Esophagus squamous epithelium (tissue), 5 donors: Measurements from ENCODE around the gene LRRTM2. TPM values are rescaled to one million over a fixed set of nuclear protein-coding genes. Genes with fewer than 3 reads are reported as not detected.

ENCODE experiments used
- DNase-seq: peaks from one replicate; lab custom pipeline; 2025; lab: John Stamatoyannopoulos, UW
- H3K27ac ChIP-seq, 4 donors: fragments of 200-600 bp; sonication (generic); one replicate each; pipeline ENCODE4 v1.5.1; 2016 to 2019; ENCODE audit warnings: mild to moderate bottlenecking in 1 of 4
- H3K27me3 ChIP-seq, 4 donors: fragments of 200-600 bp; sonication (generic); 1 replicate in 3 of 4; 2 replicates in 1 of 4; pipeline versions ENCODE4 v1.5.1 to v1.6.0; 2017 to 2021; ENCODE audit warnings: antibody characterized with exemption in 1 of 4
- H3K36me3 ChIP-seq, 3 donors: fragments of 200-600 bp; sonication (generic); one replicate each; pipeline ENCODE4 v1.5.1; 2016 to 2019
- H3K4me1 ChIP-seq, 3 donors: fragments of 200-600 bp; sonication (generic); one replicate each; pipeline ENCODE4 v1.5.1; 2017 to 2019
- H3K4me3 ChIP-seq, 4 donors: fragments of 200-600 bp; sonication (generic); 1 replicate in 3 of 4; 2 replicates in 1 of 4; pipeline ENCODE4 v1.5.1; 2016 to 2019; ENCODE audit warnings: mild to moderate bottlenecking in 2 of 4, moderate library complexity in 1 of 4
- H3K9me3 ChIP-seq, 3 donors: fragments of 200-600 bp; sonication (generic); one replicate each; pipeline ENCODE4 v1.5.1; 2016 to 2019
- CTCF ChIP-seq, 6 experiments: fragments of 450-650 bp in 4 of 6; fragments of 200-600 bp in 2 of 6; sonication (generic) in 2 of 6; IDR thresholded peaks; one replicate each; pipeline ENCODE4 v1.5.1; 2016 to 2019; ENCODE audit warnings: antibody characterized with exemption in 6 of 6, mild to moderate bottlenecking in 4 of 6, moderate library complexity in 4 of 6
- POLR2A ChIP-seq, 4 donors: fragments of 450-650 bp; IDR thresholded peaks; one replicate each; pipeline ENCODE4 v1.6.1; 2017; ENCODE audit warnings: antibody characterized with exemption in 4 of 4, mild to moderate bottlenecking in 4 of 4, moderate library complexity in 3 of 4
- WGBS, 2 donors: methylation state at CpG; one replicate each; pipeline ENCODE4 v1.1.5; 2018; 5-methylcytosine and 5-hydroxymethylcytosine counted together
- intact Hi-C: fragments of 100-400 bp; cut with DNase I; formaldehyde crosslinking; loops from one replicate; pipeline ENCODE4 v1.15.0; 2022
- total RNA-seq, 4 donors: library from RNA; depleted of rRNA; stranded (reverse); fragments of >200 nt; gene quantifications; one replicate each; pipeline ENCODE4 v1.1.0, GENCODE V29; 2016
- donor health status: DM: yes; HTN: yes; CAD: no.

Gene LRRTM2
- total RNA-seq, 4 donors from 2014 or later = 0.04 to 3.1 (median 0.19) TPM; not detected in 1

- Histone ChIP-seq H3K4me3 (no peak overlapping the region), H3K4me1 (peaks cover 0 to 13% (median 0%) of the 10 kb centered on the region in 3 donors), H3K9me3 (no peaks in the 10 kb centered on the region), H3K27ac (no peak overlapping the region), H3K36me3 (peaks cover 0 to 93% (median 3%) of the 10 kb centered on the region in 3 donors), H3K27me3 (no peaks in the 10 kb centered on the region)
- no peak for TF ChIP-seq CTCF (IDR thresholded peaks at IDR 0.05)
- TF ChIP-seq POLR2A (IDR thresholded peaks at IDR 0.05) = no peak
- 93 to 97% methylated on average over 2 of the region's 2 CpGs for WGBS, 2 donors
- intact Hi-C loops = no loop called here
- no peak for DNase-seq
These were observed 23.6 kb upstream of the LRRTM2 start for GRCh38 chr5:138898742-138899141.

- Histone ChIP-seq H3K27me3 (no peaks in the 10 kb centered on the region), H3K36me3 (peaks cover 0 to 93% (median 3%) of the 10 kb centered on the region in 3 donors), H3K27ac (no peak overlapping the region), H3K4me1 (peaks cover 0 to 13% (median 0%) of the 10 kb centered on the region in 3 donors), H3K9me3 (no peaks in the 10 kb centered on the region), H3K4me3 (no peak overlapping the region)
- TF ChIP-seq POLR2A (IDR thresholded peaks at IDR 0.05) = no peak
- no peak for TF ChIP-seq CTCF (IDR thresholded peaks at IDR 0.05)
- no peak for DNase-seq
- 85 to 97% methylated on average over 1 of the region's 1 CpG for WGBS, 2 donors
- intact Hi-C loops = no loop called here
These were observed 23.2 kb upstream of the LRRTM2 start for GRCh38 chr5:138898299-138898698.

GRCh38 chr5:138895918-138896317 is 20.8 kb upstream of the LRRTM2 start:
- Histone ChIP-seq H3K4me3 (no peak overlapping the region), H3K27me3 (no peaks in the 10 kb centered on the region), H3K27ac (no peak overlapping the region), H3K36me3 (peaks cover 0 to 91% (median under 1%) of the 10 kb centered on the region in 3 donors), H3K4me1 (peaks cover 0 to 4% (median 0%) of the 10 kb centered on the region in 3 donors), H3K9me3 (no peaks in the 10 kb centered on the region)
- TF ChIP-seq CTCF (IDR thresholded peaks at IDR 0.05) = no peak
- TF ChIP-seq POLR2A (IDR thresholded peaks at IDR 0.05) = no peak
- intact Hi-C loops = no loop called here
- DNase-seq = no peak
- WGBS, 2 donors = 58 to 78% methylated on average over 1 of the region's 1 CpG

- DNase-seq = no peak
- TF ChIP-seq CTCF (IDR thresholded peaks at IDR 0.05) (no peak), POLR2A (IDR thresholded peaks at IDR 0.05) (no peak)
- Histone ChIP-seq H3K36me3 (peaks cover 15 to 93% (median 23%) of the 10 kb centered on the region in 3 donors), H3K4me3 (no peak overlapping the region), H3K9me3 (peaks cover 0 to 6% (median 0%) of the 10 kb centered on the region in 3 donors), H3K27ac (no peak overlapping the region), H3K27me3 (no peaks in the 10 kb centered on the region), H3K4me1 (no peaks in the 10 kb centered on the region)
- intact Hi-C loops = no loop called here
These were observed 15.5 kb upstream of the LRRTM2 start for GRCh38 chr5:138890644-138891043.

GRCh38 chr5:138889994-138890393 is 14.9 kb upstream of the LRRTM2 start:
- TF ChIP-seq CTCF (IDR thresholded peaks at IDR 0.05) (no peak), POLR2A (IDR thresholded peaks at IDR 0.05) (no peak)
- Histone ChIP-seq H3K36me3 (peaks cover 15 to 92% (median 23%) of the 10 kb centered on the region in 3 donors), H3K9me3 (peaks cover 0 to 6% (median 0%) of the 10 kb centered on the region in 3 donors), H3K4me1 (no peaks in the 10 kb centered on the region), H3K27ac (no peak overlapping the region), H3K4me3 (no peak overlapping the region), H3K27me3 (no peaks in the 10 kb centered on the region)
- no peak for DNase-seq
- intact Hi-C loops = no loop called here
